GM12872 (cell line): ENCODE measurements around the gene TMEM120A.

Source experiments
- CTCF ChIP-seq: IDR thresholded peaks from 3 replicates; pipeline ENCODE4 v1.5.1; 2011; ENCODE audit warnings: low read depth, mild to moderate bottlenecking, low read length, moderate library complexity; ENCODE audit not compliant: insufficient read depth

TMEM120A gene

GRCh38 chr7:75985518-75986146 lies 8.8 kb downstream of the TMEM120A start:
- no peak for TF ChIP-seq CTCF

GRCh38 chr7:75985009-75985517 lies 9.3 kb downstream of the TMEM120A start:
- TF ChIP-seq CTCF, result no peak

- TF ChIP-seq CTCF, result no peak
These were observed 10.0 kb downstream of the TMEM120A start for GRCh38 chr7:75984130-75985008.

- no peak for TF ChIP-seq CTCF
These were observed 10.8 kb downstream of the TMEM120A start for GRCh38 chr7:75983471-75984129.

GRCh38 chr7:75982306-75983064 lies 11.9 kb downstream of the TMEM120A start:
- no peak for TF ChIP-seq CTCF

GRCh38 chr7:75981453-75982305 lies 12.7 kb downstream of the TMEM120A start:
- no peak for TF ChIP-seq CTCF
